Motor neuron (in vitro differentiated cells): ENCODE results near the gene PPP1R11. TPM values are rescaled to one million over a fixed set of nuclear protein-coding genes. Genes with fewer than 3 reads are reported as not detected.
"Not testable (repeated sequence)": the region's sequence is repeated elsewhere in the genome, so short reads cannot be mapped to it uniquely, and the experiment has no call there.

ENCODE experiments used
- ATAC-seq, 8 experiments: fragments of 200-7000 bp; cut with Tn5 transposase; replicated peaks in 6 of 8; 2 replicates each; pipeline ENCODE4 v1.8.0; 2021; ENCODE audit warnings: mild to moderate bottlenecking in 8 of 8, moderate library complexity in 8 of 8
- H3K27ac ChIP-seq, 2 donors: fragments of 250-450 bp; sonication (Bioruptor Pico); 2 replicates each; pipeline ENCODE4 v1.9.0; 2021; ENCODE audit warnings: antibody characterized with exemption in 2 of 2, mild to moderate bottlenecking in 2 of 2, moderate library complexity in 1 of 2
- H3K4me1 ChIP-seq, 2 donors: fragments of 250-450 bp; sonication (Bioruptor Pico); replicated peaks in 1 of 2; 2 replicates each; pipeline ENCODE4 v1.6.1; 2021; ENCODE audit warnings: antibody characterized with exemption in 2 of 2, mild to moderate bottlenecking in 2 of 2, moderate library complexity in 1 of 2
- H3K4me3 ChIP-seq, 5 donors: fragments of 250-450 bp; sonication (Bioruptor Pico); 2 replicates each; pipeline ENCODE4 v1.9.0; 2021; ENCODE audit warnings: antibody characterized with exemption in 5 of 5, mild to moderate bottlenecking in 5 of 5, moderate library complexity in 4 of 5
- WGBS, 10 experiments: fragments of 450-650 bp; shearing (Covaris generic); methylation state at CpG; one replicate each; pipeline ENCODE4 v1.0.0; 2022; 5-methylcytosine and 5-hydroxymethylcytosine counted together
- in situ Hi-C, 9 experiments: fragments of 400-800 bp; cut with MboI; loops; one replicate each; pipeline ENCODE4 v1.15.0; 2021; ENCODE audit warnings: low sequenced_read_pairs in 9 of 9, low pct_unique_long_range_greater_than_20kb in 2 of 9; ENCODE audit not compliant: unreplicated experiment in 9 of 9
- total RNA-seq, 8 experiments: library from RNA; unstranded; fragments of 300-600 nt; gene quantifications; 2 replicates each; pipeline versions ENCODE4 v1.2.3 to v1.2.4, GENCODE V29; 2022

PPP1R11 gene
- total RNA-seq, 8 experiments from 2014 or later: 29.5 to 75.8 (median 46.1) TPM

DNA sequence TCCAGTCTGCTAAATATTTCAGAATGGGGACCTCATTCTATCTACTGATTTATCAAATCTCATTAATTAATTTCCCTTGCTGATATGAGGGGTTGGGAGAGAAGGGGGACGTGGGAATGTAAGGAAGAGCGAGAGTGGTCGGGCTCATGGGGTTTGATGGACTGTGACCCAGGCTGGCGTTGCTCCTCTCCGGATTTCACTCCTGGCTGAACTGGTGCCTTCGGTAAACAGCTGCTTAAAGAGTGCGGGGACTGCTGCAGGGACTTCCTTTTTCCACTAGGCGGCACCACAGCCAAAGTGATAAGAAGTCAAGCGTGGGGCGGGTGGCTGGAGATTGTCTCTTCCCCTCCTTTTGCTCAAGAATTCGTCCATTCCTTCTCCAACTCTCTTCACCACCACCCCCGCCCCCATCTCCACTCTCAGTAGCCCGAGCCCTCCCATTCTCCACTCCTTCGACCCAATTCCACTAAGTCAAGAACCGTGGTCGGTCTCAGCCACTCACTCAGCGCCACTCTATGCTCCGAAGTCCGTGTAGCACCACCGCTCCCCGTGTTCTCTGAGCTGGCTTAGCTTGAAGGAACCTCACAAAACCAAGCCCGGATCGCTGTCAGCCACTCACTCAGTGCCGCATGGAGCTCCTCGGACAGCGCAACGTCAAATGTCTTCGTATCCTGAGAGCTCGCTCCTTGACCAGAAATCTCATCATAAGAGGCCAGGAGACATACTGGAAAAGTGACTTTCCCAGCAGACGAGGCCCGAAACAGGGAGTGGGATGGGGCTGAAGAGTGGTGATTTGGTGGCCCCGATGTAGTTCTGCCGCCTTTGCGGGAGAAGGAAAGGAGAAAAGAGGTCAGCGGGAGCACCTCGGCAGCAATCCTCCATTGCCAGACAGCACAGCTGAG lies 36.2 kb downstream of the PPP1R11 start:
- WGBS, 10 experiments: 0 to 19% (median 6%) methylated on average over 4 to 26 of the region's 36 CpGs; no CpG with 5 or more reads in 3 of the 10 experiments

GRCh38 chr6:30103872-30104179 lies 36.8 kb downstream of the PPP1R11 start:
- Histone ChIP-seq H3K4me1 (peaks cover 0 to 3% of the 10 kb centered on the region in 2 donors), H3K27ac (no peak overlapping the region), H3K4me3 (no peak overlapping the region)
- 27 to 100% (median 75%) methylated on average over 1 to 3 of the region's 3 CpGs; no CpG with 5 or more reads in 2 of the 10 experiments for WGBS, 10 experiments
- ATAC-seq: no peak
- in situ Hi-C loops: loop anchor here in 1 of 9 experiments (25.0 kb wide), 1 partner anchor 242 kb away; no protein-coding TSS in a partner anchor

More for the DNA sequence above, 36.2 kb downstream of the PPP1R11 start:
- Histone ChIP-seq H3K27ac (no peak overlapping the region), H3K4me3 (peak overlapping the region in 4 of 5 donors; percentile 4 to 24 (median 12)), H3K4me1 (peaks cover 0 to 3% of the 10 kb centered on the region in 2 donors)
- ATAC-seq: peak; percentile 64 to 77 (median 70)
- in situ Hi-C loops: loop anchor here in 1 of 9 experiments (25.0 kb wide), 1 partner anchor 241 kb away; no protein-coding TSS in a partner anchor

DNA sequence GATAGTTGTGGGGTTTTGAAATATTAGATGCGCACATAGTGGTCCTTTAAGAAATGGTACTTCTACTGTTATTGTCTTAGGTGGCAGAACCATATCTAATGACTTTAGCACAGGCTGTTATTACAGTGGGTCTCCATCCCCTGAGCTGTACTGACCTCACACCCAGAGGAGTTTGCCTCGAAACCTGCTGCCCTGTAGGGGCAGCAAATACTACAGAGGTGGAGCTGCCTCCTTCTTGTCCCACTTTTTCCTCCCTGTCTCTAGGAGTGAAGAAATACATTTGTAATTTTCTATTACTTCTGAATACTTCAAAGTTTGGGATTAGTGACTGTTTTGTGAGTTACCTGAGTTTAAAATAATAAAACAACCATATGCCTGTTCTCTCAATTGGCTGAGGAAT lies 37.7 kb downstream of the PPP1R11 start:
- H3K4me1 ChIP-seq: peaks cover 0 to 3% of the 10 kb centered on the region in 2 donors
- no peak overlapping the region for H3K4me3 ChIP-seq
- WGBS, 10 experiments: 20 to 100% (median 58%) methylated on average over 1 to 2 of the region's 2 CpGs; no CpG with 5 or more reads in 3 of the 10 experiments
- ATAC-seq: no peak
- H3K27ac ChIP-seq: no peak overlapping the region
- in situ Hi-C loops: loop anchor here in 1 of 9 experiments (25.0 kb wide), 1 partner anchor 242 kb away; no protein-coding TSS in a partner anchor

DNA sequence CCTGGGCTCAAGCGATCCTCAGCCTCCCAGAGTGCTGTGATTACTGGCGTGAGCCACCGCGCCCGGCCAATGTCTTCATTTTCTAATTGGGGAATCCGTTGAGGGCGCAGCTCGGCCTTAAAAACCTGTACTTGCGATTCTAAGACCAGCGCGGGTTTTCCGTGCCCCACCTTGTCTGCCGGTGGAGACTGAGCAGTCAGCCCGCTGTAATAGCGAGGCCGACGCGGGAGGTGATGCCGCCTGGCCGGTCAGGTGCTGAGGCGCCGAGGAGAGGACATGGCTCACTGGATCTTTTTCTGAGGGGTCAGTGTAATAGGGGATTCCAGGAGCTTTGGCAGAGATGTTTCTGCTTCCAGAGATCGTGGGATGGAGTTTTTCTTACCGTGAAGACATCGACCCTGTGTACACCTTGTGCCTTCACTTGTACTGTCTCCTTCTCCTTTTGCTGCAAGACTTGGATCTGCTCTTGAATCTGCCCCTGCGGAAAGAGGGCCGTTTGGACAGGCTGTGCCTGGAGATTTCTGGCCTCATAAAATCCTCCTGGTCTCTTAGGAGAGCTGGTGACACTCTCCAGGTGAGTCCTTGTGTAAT lies 44.4 kb downstream of the PPP1R11 start:
- no peaks in the 10 kb centered on the region for H3K4me1 ChIP-seq
- in situ Hi-C loops: loop anchor here in 1 of 9 experiments (25.0 kb wide), 1 partner anchor 249 kb away; no protein-coding TSS in a partner anchor
- H3K4me3 ChIP-seq: no peak overlapping the region
- H3K27ac ChIP-seq: no peak overlapping the region
- no peak for ATAC-seq
- WGBS, 10 experiments: 10 to 87% (median 75%) methylated on average over 2 to 19 of the region's 27 CpGs; no CpG with 5 or more reads in 1 of the 10 experiments

DNA sequence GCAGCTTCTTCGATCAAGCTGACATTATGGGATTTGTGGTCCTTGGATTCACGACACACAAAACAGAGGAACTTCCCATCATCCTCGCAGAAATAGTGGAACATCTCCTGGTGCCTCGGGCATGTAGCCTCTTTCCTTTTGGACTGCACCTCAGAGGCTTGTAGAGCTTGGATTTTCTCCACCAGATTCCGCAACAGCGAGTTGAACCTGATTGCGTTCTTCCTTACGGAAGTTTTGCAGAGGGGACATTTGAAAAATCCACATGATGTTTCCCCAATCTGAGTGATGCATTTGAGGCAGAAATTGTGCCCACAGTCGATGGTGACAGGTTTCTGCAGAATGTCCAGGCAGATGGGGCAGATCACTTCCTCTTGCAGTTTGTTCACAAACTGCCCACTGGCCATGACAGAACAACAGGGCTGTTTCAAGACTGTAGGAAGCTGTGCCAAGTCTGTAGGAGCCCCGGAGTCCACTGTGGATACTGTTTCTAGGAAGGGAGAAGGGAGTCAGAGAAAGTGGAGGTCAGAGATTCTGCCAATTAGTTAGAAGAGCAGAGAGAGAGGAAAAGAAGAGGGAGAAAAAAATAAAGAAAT lies 45.5 kb downstream of the PPP1R11 start:
- no peaks in the 10 kb centered on the region for H3K4me1 ChIP-seq
- 5 to 70% (median 63%) methylated on average over 1 to 9 of the region's 10 CpGs for WGBS, 10 experiments
- in situ Hi-C loops: loop anchor here in 1 of 9 experiments (25.0 kb wide), 1 partner anchor 250 kb away; no protein-coding TSS in a partner anchor
- no peak overlapping the region for H3K27ac ChIP-seq
- no peak for ATAC-seq
- H3K4me3 ChIP-seq: no peak overlapping the region

DNA sequence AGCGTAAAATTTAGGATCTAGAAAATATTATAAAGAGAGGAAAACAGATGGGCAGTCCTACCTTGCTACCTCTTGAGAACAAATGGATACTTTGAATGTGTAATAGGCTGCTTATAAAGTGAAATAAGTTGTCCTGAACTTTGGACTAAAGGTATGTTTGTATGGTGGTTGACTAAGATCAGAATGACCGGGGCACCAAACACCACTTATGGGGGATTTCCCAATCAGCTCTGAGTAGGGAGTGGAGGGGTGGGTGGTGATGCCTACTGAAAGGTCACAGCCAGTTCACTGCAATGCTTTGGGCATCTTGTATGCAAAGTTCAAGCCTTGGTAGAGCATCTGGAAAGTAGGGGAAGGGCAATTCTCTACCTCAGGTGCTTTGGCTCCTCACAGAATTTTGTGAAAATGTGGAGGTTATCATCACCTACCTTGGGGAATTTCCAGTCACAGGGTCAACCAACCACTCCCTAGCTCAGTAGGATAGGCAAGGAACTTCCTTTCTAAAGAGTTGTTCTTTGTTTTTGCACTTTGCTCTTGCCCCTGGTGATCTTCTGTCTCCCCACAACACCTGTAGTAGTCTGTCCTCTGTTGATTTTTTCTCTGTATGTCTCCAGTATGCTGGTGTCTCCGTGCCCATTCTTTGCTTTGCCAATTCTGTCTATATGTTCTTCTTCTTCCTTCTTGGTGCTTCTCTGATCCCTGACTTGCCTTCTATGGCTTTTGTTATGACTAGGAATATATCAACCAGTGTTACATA lies 46.2 kb downstream of the PPP1R11 start, which contains the start of gene TRIM31:
Gene TRIM31 (minus strand): TSS at position 88 of the 757 bp plus-strand sequence. CDS start 285 bp downstream, outside the sequence.
- no peak within 1 kb of the TSS for H3K4me3 ChIP-seq
- in situ Hi-C loops: loop anchor here in 1 of 9 experiments (25.0 kb wide), 1 partner anchor 251 kb away; no protein-coding TSS in a partner anchor
- H3K27ac ChIP-seq: no peak within 1 kb of the TSS
- H3K4me1 ChIP-seq: no peaks in the 10 kb centered on the region
- WGBS, 10 experiments: 28 to 76% (median 47%) methylated on average over 1 to 3 of the region's 3 CpGs
- ATAC-seq: peak in 1 of 8 experiments; percentile 68

GRCh38 chr6:30113841-30114240 lies 46.8 kb downstream of the PPP1R11 start:
- 11 to 100% (median 70%) methylated on average over 1 of the region's 1 CpG; no CpG with 5 or more reads in 3 of the 10 experiments for WGBS, 10 experiments
- in situ Hi-C loops: loop anchor here in 1 of 9 experiments (25.0 kb wide), 1 partner anchor 252 kb away; no protein-coding TSS in a partner anchor
- H3K4me1 ChIP-seq: no peaks in the 10 kb centered on the region
- ATAC-seq: no peak
- no peak overlapping the region for H3K27ac ChIP-seq
- H3K4me3 ChIP-seq: no peak overlapping the region

DNA sequence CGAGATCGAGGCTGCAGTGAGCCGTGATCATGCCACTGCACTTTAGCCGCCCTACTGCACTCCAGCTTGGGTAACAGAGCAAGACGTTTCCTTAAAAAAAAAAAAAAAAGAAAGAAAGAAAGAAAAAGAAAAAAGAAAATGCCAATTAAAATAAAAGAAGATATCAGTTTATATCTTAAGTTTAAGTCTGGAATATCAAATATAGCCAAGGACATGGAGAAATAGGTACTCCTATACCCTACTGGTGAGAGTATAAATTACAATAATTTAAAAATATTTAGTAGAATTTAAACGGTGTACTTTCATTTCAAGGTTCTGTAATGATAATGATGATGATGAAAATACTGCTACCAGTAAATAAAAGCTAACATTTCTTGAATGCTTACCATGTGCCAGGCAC lies 49.7 kb downstream of the PPP1R11 start:
- Histone ChIP-seq H3K27ac (no peak overlapping the region), H3K4me3 (no peak overlapping the region), H3K4me1 (no peaks in the 10 kb centered on the region)
- in situ Hi-C loops: loop anchor here in 1 of 9 experiments (25.0 kb wide), 1 partner anchor 254 kb away; no protein-coding TSS in a partner anchor
- ATAC-seq: no peak
- WGBS, 10 experiments: 57 to 88% (median 73%) methylated on average over 1 to 6 of the region's 6 CpGs

DNA sequence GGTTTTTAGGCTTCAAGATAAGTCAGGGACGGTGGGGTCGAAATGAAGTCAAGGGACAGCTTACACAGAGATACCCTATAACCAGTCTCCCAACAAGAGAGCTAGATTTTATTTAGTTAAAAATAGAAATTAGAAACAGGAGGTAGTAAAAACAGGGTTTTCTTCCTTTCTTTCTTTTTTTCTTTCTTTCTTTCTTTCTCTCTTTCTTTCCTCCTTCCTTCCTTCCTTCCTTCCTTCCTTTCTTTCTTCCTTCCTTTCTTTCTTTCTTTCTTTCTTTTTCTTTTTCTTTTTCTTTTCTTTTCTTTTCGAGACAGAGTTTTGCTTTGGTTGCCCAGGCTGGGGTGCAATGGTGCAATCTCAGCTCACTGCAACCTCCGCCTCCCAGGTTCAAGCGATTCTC lies 51.7 kb downstream of the PPP1R11 start:
- in situ Hi-C loops: loop anchor here in 1 of 9 experiments (25.0 kb wide), 1 partner anchor 256 kb away; no protein-coding TSS in a partner anchor

More for the DNA sequence above, 51.7 kb downstream of the PPP1R11 start:
- ATAC-seq, H3K4me1 ChIP-seq, H3K4me3 ChIP-seq, H3K27ac ChIP-seq: not testable (repeated sequence)
- WGBS, 10 experiments: 72 to 100% (median 81%) methylated on average over 1 to 5 of the region's 5 CpGs
